Iris pigment epithelial cell (primary cell): ENCODE measurements around the gene INCA1.

Experiments used
- DNase-seq: peaks from one replicate; pipeline ENCODE4 v3.0.0-alpha.2; 2011; ENCODE audit warnings: low read depth

The INCA1 gene

DNA sequence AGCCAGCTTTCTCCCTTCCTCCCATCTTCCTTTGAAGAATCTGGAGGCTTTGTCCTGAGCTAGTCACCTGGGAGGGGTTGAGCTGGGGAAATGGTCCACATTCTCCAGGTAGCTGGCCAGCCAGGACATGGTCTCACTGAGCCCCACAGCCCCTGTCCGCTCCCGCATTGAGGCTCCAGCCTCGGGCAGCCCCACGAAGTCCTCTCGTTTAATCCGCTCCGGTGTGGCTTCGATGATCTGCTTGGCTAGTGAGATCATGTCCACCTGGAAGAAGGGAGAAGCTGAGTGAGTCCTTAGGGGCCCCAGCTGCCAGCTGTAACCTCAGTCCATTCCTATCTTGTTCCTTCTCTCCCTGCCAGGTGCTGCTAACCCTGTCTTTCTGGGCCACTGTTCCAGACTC, 27.0 kb downstream of the INCA1 start:
- DNase-seq, result no peak

DNA sequence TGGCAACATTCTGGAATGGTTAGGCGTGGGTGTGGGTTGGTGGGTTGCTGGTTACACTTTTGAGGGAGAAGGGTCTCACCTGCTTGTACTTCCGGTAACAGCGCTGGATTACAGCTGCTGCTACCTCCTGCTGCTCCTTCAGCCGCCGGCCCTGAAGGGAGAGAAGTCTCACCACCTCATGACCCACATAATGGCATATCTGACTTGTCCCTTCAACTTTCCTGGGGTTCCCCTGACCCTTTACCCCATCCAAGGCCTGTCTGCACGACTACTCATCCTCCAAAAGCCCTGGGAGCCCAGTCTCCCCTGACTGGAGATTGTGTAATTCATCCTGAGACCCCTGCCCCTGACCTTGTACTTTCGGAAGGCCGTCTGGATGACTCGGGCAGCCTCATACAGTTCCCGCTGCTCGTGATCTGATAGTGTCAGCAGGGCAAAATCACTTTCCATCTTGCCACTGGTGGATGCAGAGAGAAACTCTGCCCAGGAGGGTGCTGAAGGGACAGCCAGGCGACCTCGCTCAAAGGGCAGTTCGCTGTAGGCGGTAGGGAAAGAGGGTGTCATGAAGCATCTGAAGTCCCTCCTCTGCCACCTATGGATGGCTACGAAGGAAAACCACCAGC, 27.7 kb downstream of the INCA1 start:
- peak; percentile 57 for DNase-seq

DNA sequence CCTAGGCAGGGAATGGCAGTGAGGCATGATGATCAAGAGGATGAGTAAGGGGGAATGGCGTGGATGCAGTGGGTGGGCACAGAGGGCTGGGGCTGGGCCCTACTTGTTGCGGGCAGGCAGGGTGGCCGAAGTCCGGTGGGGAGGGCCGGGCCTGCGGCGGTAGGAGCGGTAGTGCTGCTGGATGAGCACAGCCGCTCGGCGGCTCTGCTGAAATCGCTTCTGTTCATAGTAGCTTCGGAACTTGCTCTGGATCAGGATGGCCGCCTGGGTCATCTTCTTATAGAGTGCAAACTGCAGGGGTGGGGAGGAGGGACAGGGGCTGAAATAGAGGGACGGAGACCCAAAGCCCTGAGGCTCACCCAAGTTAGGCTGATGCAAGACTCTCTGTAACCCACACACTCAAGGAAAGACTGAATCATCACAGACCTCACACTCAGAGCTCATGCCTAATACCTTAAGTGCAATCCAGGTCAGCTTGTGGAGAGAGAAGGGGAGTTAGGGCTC, 28.2 kb downstream of the INCA1 start:
- DNase-seq, result peak; percentile 97

DNA sequence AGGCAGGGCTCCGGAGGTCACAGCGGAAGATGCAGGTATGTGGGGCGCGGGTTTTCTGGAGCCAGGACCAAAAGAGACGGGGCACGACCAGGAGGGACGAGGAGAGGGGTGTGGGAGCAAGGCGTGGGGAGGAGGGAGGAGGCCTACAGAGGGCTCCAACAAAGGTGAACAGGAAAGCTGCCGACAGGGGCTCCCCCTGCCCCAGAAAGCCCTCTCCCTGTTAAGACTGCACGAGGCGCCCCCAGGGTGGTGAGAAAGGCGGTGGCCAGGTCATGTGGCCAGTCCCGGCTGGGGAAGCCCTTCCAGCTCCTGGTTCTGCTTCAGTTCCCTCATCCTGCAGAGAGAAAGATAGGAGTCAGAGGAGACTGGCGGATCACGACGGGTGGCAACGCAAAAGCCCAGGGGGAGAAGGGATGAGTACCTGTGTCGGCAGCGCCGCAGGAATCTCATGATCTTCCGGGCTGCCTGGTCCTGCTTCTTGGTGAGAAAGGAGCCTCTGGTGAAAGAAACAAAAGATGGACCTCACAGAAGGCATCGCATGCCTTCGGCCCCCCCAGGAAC, 28.8 kb downstream of the INCA1 start:
- no peak for DNase-seq

DNA sequence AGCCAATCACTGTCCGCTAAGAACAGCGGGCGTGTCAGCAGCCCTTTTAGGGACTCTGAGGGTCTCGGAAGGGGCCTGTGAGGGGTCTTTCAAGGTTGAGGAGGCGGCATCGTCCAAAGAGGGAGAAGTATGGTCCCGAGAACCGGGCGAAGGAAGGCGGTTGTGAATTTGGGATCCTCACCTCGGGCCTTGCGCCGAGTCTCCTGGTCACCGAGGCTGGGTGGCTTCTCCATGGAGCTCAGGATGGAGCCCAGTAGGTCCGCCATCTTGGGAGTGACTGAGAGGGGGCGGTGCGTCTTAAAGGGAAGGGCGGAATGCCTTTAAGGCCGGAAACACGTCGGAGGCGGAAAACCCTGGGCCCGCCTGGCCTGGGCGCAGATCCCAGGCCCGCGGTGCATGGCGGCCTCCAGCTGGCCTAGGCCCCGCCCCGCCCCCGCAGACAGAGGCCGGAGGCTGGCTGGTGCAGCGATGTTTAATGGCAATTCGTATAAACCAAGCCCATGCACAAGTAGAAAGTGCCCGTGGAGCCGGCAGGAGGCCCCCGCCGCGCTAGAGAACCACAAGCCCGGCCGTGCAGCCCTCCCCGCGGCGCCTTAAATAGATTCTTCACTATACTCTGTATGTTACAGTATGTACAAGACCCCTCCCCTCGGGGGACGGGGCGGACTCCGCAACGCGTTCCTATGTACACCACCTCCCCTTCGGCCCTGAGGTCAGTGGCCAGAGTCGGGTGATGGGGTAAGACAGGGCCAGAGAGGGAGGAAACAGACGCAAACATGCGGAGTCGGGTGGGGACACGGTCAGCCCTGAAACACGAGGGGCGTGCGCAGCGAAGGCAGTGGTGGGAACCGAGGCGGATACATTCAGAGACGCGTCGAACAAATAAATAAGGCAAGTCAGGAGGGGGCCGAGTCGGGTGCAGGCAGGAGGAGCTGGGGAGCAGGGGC, 29.5 kb downstream of the INCA1 start, which contains the start of gene SPAG7:
Gene SPAG7 (minus strand): TSS at position 279 of the 947 bp plus-strand sequence. CDS start 13 bp downstream, at position 266.
- DNase-seq, result peak; percentile 98

DNA sequence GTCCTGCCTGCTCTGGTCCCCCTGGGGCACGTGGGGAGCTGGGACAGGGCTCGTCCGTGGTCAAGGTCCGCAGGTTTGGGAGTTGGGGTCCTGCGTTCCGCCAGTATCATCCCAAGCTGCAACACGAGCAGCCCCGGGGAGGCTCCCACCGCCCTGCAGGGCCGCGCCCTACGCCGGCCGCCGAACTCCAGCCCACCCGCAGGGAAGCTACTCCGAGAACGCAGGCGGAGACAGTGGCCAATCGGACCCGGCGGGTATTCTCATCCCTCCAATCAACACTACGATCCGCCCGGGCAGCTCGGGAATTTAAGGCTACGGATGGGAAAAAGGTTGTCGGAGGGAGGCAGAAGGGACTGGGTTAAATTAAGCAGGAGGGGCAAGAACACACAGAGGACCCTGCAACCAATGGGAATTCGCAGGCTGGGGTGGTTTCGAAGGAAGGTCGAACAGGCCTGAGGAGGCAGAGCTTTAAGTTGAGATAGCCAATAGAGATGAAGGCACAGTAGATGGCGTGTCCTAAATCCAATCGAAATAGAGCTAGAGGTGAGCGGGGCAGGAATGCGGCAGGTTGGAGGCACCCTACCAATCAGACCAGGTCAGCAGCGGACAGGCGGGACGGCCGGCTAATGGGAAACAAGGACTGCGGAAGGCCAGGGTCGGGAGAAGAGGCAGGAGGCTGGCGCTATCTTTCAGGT, 30.3 kb downstream of the INCA1 start:
- peak; percentile 100 for DNase-seq

DNA sequence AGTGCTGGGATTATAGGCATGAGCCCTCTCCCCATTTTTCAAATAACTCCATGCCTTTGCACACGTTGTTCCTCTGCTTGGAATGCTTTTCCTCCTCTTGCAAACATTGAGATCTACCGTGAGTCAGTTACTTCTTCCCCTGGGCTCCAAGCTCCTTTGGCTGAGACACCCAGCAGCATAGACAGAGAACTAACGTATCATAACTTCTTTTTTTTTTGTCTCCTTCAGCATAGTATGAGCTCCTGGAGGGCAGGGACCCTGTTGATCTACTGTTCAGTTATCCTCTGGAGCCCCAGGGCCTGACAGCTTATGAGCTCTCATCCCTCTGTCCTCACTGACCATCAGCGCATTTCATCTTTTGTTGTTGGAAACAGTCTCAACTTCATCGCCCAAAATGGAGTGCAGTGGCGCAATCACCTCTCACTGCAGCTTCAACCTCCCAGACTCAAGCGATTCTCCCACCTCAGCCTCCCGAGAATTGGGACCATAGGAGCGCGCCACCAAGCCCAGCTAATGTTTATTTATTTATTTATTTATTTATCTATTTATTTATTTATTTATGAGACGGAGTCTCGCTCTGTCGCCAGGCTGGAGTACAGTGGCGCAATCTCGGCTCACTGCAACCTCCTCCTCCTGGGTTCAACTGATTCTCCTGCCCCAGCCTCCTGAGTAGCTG, 31.9 kb downstream of the INCA1 start:
- DNase-seq, result no peak

DNA sequence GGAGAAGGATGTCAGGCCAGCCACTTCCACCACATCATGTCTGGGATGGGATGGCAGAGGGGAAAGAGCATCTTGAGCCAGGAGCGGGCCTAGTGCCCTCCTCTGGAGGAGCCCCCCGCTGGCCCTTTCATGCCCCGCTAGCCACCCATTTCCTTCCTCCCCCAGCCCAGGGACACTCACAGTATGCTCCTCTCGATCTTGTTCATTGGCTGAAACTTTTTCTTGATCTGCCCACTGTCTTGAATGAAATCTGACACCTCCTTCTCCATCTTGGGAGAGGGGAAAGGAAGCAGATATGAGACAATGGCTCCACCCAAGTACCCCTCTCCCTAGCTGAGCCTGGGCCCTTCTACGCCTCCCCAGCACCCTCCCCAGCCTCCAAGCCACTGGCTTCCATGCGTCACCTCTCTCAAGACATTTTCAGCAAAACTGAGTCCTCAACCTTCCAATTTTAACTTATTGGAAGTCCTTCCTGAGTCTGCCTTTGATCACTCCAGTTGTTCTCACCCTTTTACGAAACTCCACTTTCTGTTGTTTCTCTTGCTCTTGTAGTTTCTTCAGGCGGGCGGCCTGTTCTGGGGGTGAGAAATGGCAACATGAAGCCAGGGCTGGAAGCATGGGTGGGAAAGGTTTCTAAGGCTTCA, 36.9 kb downstream of the INCA1 start:
- no peak for DNase-seq

DNA sequence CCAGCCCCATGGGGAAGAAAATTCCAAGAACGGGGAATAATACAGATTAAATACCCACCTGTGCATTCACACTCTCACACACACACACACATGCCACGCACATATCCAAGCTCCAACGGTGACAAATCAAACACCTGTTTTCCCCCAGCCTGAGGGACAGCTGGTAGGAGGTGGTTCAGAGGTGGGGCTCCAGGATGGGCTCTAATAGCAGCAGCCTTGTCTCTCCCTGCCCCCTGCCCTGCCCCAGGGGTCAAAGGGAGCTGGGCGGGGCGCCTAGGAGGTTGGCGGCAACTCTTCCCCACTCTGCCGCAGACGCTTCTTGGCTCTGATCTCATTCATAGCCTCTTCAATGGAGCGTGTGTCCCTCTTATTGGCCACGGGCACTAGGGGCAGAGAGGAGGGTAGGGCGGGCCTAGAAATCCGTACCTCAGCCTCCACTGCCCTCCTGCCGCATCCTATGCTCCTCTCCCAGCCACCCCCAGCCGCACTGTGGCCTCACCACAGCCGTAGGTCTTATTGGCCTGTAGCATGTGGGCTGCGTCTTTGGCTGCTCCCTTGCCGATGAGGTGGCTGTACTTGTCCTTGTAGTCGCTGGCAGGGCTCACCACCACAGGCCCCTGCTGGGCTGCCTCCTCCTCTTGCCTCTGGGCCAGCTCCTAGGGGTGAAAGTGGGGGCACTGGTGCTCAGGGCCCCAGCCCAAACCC, 37.9 kb downstream of the INCA1 start:
- DNase-seq, result no peak

DNA sequence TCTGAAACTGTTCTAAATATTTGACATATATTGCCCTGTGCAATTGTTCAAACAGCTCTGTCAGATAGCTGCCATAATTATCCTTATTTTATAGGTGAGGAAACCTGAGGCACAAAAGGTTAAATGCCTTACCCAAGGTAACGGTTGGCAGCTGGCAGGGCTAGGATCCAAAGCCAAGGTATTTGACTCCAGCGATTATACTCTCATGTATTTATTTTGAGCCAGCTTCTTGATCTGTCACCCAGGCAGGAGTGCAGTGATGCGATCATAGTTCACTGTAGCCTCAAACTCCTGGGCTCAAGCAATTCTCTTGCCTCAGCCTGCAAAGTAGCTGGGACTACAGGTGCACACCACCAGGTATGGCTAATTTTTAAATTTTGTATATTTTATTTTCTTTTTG, 39.2 kb downstream of the INCA1 start:
- no peak for DNase-seq

DNA sequence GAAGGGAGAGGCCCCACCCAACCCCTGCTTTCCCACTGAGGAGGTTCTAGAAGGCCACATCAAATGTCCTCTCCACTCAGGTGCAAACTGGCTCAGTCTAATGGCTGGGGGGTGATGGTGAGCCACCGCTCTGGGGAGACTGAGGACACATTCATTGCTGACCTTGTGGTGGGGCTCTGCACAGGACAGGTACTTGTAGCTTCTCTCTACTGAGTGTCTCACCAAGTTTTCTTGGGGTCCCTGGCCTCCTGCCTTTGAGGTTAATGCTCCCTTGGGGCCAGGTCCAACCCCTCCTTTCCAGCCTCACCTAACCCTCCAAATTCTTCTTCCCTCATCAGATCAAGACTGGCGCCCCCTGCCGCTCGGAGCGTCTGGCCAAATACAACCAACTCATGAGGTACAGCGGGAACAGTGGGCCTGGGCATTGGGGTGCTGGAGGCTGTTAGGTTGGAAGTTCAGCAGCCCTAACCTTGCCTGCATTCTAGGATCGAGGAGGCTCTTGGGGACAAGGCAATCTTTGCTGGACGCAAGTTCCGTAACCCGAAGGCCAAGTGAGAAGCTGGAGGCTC, 40.7 kb downstream of the INCA1 start:
- DNase-seq, result no peak

DNA sequence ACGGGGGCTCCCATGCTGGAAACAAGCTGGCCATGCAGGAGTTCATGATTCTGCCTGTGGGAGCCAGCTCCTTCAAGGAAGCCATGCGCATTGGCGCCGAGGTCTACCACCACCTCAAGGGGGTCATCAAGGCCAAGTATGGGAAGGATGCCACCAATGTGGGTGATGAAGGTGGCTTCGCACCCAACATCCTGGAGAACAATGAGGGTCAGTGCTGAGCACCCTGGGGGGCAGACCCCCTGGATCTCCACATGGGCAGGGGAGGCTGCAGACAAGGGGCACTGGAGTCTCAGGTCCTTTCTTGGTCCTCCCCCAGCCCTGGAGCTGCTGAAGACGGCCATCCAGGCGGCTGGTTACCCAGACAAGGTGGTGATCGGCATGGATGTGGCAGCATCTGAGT, 42.2 kb downstream of the INCA1 start:
- DNase-seq, result no peak

DNA sequence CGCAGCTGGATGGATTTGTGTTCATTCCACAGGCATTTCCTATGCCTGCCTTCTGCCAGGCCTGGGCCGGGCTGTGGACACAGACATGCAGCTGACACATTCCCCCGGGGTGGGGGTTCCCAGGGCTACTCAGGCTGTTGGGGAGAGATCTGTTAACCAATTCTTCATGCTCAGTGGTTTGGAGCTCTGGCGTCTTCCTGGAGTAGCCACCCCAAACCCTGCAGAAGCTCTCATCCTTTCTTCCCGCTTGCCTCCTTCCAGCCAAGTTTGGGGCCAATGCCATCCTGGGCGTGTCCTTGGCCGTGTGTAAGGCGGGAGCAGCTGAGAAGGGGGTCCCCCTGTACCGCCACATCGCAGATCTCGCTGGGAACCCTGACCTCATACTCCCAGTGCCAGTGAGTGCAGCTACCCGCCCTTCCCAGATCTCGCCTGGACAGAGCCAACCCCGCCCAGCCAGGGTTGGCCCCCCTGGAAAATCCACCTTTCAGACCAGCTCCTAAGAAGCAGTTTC, 43.8 kb downstream of the INCA1 start:
- DNase-seq, result peak; percentile 81

DNA sequence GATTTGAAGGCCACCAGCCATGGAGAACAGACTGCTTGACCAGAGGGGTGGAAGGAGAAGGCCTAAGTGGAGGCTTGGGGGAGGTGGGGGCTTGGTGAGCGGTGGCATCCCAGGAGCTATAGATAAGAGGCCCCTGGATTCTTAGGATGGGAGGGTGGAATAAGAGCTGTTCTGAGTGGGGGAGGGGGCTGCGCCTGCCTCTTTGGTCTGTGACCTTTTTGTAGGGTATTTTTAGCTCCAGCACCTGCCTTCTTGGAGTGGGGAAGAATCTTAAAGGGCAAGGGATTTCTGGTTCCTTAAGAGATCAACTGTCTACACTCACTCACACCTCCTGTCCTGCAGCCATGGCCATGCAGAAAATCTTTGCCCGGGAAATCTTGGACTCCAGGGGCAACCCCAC, 45.8 kb downstream of the INCA1 start:
- DNase-seq, result no peak

DNA sequence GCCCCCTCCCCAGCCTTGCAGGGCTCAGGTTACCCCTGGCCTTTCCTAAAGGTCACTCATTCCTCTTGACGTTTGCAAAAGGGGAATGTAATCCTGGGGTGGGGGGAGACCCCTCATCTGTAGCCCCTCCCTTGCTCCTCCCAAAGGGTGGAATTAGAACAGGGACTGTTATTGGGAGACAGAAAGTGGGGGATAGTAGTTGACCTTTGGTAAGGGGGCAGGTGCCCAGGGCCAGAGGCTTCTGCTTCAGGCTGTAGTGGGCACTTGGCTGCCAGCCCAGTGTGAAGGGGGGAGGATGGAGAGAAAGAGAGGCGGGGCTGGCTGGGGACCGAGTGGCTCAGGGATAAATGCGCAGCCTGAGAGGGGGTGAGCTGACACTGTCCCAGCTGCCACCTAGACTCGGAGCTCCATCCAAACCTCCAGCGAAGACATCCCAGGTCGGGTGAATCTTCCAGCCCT, 46.5 kb downstream of the INCA1 start, which contains the start of gene ENO3:
Gene ENO3 (plus strand): TSS at position 374 of the 459 bp plus-strand sequence. CDS start 711 bp downstream, outside the sequence.
- no peak for DNase-seq

DNA sequence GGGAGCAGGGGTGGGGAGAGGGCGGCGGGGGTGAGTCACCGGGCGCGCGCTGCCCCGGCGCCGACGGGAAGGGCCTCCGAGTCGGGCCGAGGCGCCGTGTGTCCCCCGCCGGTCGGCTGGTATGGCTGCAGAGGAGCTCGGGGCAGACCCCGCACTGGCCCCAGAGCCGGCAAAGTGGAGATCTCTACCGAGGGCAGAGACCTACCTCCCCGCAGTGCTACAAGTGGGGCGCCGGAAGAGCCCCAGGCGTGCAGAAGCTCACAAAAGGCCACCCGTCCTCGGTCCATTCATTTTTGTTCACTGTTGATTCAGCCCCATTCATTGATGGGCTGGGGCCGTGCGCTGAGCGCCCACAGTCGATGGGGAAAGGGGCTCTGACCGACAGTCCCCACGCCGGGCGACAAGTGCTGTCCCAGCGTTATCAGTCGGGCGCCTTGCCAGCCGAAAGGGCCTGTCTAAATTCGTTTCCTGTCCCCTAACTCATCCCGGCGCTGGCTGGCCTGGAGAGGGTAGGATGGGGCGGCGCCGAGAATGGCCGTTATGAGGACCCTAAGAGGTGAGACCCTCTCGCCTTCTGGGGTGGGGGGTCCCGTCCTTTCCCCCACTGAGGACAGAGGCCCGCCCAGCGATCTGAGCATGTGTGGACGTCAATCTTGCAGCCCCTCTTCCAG, 47.1 kb downstream of the INCA1 start:
- DNase-seq, result peak; percentile 47

DNA sequence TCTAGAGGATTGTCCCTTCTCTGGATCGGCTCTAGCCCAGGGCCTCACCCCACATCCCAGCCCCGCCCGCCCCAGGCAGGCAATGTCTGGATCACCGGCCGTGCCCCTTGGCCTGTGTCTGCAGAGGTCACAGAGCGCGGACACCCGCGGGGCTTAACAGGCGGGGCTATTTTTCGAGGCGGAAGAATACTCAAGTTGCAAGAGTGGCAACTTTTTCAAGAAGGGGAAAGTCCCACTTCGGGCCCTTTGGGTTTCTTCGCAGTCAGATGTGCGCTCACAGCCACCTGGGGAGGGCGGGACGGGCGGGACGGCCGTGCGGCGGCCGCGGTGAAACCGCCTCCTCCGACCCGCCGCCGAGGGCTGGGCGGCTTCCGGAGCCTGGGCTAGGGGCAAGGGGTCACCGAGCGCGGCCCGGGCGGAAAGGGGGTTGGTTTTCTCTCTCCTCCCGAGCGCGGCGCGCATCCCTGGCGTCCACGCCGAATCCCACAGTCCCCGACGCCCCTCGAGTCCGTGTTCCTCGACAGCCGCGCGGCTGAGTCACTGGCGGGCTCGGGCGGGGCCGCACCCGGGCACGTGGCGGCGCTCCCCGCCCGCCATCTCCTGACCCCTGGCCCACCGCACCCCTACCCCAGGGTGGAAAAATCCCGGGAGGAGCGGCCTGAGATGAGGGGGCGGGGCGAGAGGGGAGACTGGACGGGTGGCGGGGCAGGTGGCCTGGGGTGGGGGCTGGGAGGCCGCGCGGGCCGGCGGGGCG, 47.8 kb downstream of the INCA1 start:
- peak; percentile 79 for DNase-seq

DNA sequence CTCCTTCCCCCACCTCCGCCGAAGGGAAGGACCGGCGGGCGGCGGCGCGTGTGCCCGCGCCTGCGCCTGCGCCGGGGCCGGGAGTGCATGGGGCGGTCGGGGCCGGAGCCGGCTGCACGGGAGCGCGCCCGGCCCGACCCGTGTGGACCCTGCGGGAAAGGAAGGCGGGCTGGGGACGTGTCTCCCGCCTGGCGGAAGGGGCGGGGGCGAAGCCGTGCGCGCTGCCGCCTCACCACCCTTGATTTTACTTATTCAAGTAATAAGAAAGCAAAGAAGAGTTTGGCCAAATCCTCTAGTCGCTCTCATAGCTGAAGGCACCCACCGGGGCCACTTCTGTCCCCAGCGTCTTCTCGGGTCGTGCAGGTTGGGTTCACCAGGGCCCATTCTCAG, 48.4 kb downstream of the INCA1 start:
- peak; percentile 93 for DNase-seq
